Glutamatergic neuron (in vitro differentiated cells): Measurements from ENCODE around the gene GRID1. TPM values are rescaled to one million over a fixed set of nuclear protein-coding genes. Genes with fewer than 3 reads are reported as not detected.

ENCODE experiments used
- DNase-seq: peaks from one replicate; pipeline ENCODE4 v3.0.0; 2022
- H3K27ac Mint-ChIP-seq: one replicate; pipeline ENCODE4 v1.8.0; 2020; ENCODE audit warnings: mild to moderate bottlenecking, mixed read lengths, inconsistent platforms; ENCODE audit not compliant: unreplicated experiment
- H3K27me3 Mint-ChIP-seq: one replicate; pipeline ENCODE4 v1.8.0; 2020; ENCODE audit warnings: mild to moderate bottlenecking, moderate library complexity, mixed read lengths, inconsistent platforms; ENCODE audit not compliant: unreplicated experiment
- H3K36me3 Mint-ChIP-seq: one replicate; pipeline ENCODE4 v1.8.0; 2020; ENCODE audit warnings: mild to moderate bottlenecking, mixed read lengths, inconsistent platforms; ENCODE audit not compliant: unreplicated experiment
- H3K4me1 Mint-ChIP-seq: one replicate; pipeline ENCODE4 v1.8.0; 2020; ENCODE audit warnings: mild to moderate bottlenecking, low read depth, mixed read lengths, inconsistent platforms; ENCODE audit not compliant: unreplicated experiment
- H3K4me3 Mint-ChIP-seq: one replicate; pipeline ENCODE4 v1.8.0; 2020; ENCODE audit warnings: mild to moderate bottlenecking, mixed read lengths, inconsistent platforms; ENCODE audit not compliant: unreplicated experiment
- H3K9me3 Mint-ChIP-seq: one replicate; pipeline ENCODE4 v1.8.0; 2020; ENCODE audit warnings: mild to moderate bottlenecking, moderate library complexity, mixed read lengths, inconsistent platforms; ENCODE audit not compliant: unreplicated experiment
- total RNA-seq: library from RNA; stranded (reverse); fragmentation: NEBNext Ultra II Directional; extraction: Animal tissue kit (Norgen Biotek cat#: 25700); gene quantifications from one replicate; pipeline ENCODE4 v1.2.1, GENCODE V29; 2021; ENCODE audit not compliant: unreplicated experiment
- TF ChIP-seq, protein P1 (sequence below): fragments of 200-600 bp; sonication (generic); IDR thresholded peaks from one replicate; pipeline ENCODE4 v1.5.0; 2021; ENCODE audit not compliant: partially characterized antibody, unreplicated experiment

GRID1 gene
- total RNA-seq, 1 donor from 2014 or later, result 8.0 TPM

DNA sequence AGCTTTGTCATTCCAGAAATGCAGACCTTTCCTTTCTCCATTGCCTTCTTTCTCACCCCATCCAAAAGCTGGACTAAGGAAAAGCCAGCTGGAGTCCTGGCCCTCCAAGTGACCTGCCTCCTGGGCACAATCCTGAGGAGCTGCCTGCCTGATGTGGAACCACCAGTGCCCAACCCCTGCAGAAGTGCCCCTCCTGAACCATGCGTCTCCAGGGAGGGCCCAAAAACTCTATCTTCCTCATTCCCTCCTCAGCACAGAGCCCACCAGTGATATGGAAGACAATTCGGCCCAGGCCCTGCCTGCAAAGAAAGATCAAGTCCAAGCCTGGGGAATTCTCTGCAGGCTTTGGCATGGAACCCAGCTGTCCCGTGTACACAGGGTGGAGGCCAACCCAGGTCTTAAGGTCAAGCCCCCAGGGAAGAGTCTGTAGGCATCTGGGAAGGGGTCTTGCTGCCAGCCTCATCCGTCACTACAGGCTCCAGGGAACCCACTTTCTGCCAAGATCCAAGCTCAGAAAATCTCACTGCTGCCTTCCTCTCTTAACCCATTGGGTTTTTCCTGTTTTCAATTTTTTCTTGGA is 3.5 kb upstream of the GRID1 start:
- TF ChIP-seq, protein P1, sequence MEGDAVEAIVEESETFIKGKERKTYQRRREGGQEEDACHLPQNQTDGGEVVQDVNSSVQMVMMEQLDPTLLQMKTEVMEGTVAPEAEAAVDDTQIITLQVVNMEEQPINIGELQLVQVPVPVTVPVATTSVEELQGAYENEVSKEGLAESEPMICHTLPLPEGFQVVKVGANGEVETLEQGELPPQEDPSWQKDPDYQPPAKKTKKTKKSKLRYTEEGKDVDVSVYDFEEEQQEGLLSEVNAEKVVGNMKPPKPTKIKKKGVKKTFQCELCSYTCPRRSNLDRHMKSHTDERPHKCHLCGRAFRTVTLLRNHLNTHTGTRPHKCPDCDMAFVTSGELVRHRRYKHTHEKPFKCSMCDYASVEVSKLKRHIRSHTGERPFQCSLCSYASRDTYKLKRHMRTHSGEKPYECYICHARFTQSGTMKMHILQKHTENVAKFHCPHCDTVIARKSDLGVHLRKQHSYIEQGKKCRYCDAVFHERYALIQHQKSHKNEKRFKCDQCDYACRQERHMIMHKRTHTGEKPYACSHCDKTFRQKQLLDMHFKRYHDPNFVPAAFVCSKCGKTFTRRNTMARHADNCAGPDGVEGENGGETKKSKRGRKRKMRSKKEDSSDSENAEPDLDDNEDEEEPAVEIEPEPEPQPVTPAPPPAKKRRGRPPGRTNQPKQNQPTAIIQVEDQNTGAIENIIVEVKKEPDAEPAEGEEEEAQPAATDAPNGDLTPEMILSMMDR, result no peak
- H3K36me3 Mint-ChIP-seq, result no peaks in the 10 kb centered on the region
- no peak overlapping the region for H3K27ac Mint-ChIP-seq
- H3K4me3 Mint-ChIP-seq, result no peak overlapping the region
- peaks cover 13% of the 10 kb centered on the region for H3K9me3 Mint-ChIP-seq
- peak; percentile 5 for DNase-seq
- H3K27me3 Mint-ChIP-seq, result peaks cover 25% of the 10 kb centered on the region
- H3K4me1 Mint-ChIP-seq, result no peaks in the 10 kb centered on the region

DNA sequence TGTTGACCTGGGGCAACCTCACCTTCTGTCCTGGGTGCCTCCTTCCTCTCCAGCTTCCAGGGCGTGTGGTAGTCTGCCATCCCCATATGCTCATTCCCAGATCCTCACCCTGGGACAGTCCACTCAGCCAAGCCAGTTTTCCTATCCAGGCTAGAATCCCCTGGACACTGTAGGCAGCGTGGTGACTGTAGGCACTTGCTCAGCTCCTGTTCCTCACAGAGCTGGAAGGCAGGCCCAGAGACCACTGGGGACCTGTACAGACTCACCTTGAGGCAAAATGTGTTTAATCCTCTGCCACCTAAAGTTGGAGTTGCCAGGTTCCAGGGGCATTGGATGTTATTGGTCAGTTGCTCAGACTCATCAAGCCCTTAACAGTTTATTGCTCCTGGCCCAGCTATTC is 2.4 kb upstream of the GRID1 start:
- peak; percentile 1 for DNase-seq
- Mint-ChIP-seq H3K36me3 (no peaks in the 10 kb centered on the region), H3K27me3 (peaks cover 31% of the 10 kb centered on the region), H3K9me3 (peaks cover 14% of the 10 kb centered on the region), H3K27ac (no peak overlapping the region), H3K4me3 (no peak overlapping the region), H3K4me1 (peaks cover 1% of the 10 kb centered on the region)
- TF ChIP-seq, protein P1, result no peak

DNA sequence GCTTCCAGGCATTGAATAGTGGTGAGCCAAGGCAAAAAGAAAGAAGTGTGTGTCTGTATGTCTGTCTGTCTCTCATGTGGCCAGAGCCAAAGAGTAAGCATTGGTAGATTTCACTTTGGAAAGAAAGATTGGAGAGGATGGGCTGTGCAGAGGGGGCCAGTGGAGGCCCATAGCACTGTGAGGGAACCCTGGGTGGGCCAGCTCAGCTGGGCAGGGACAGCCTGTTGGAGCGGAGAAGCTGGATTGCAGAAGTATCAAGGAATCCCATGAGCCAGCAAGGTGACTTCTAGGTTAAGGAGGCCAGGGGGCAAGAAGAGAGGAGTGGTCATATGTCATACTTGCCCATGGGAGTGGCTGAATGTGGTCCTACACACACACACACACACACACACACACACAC is 1.5 kb upstream of the GRID1 start:
- H3K4me1 Mint-ChIP-seq, result peaks cover 1% of the 10 kb centered on the region
- H3K9me3 Mint-ChIP-seq, result peaks cover 16% of the 10 kb centered on the region
- H3K27me3 Mint-ChIP-seq, result peaks cover 33% of the 10 kb centered on the region
- DNase-seq, result no peak
- peak overlapping the region; percentile 26 for H3K4me3 Mint-ChIP-seq
- TF ChIP-seq, protein P1, result no peak
- no peaks in the 10 kb centered on the region for H3K36me3 Mint-ChIP-seq
- H3K27ac Mint-ChIP-seq, result no peak overlapping the region

DNA sequence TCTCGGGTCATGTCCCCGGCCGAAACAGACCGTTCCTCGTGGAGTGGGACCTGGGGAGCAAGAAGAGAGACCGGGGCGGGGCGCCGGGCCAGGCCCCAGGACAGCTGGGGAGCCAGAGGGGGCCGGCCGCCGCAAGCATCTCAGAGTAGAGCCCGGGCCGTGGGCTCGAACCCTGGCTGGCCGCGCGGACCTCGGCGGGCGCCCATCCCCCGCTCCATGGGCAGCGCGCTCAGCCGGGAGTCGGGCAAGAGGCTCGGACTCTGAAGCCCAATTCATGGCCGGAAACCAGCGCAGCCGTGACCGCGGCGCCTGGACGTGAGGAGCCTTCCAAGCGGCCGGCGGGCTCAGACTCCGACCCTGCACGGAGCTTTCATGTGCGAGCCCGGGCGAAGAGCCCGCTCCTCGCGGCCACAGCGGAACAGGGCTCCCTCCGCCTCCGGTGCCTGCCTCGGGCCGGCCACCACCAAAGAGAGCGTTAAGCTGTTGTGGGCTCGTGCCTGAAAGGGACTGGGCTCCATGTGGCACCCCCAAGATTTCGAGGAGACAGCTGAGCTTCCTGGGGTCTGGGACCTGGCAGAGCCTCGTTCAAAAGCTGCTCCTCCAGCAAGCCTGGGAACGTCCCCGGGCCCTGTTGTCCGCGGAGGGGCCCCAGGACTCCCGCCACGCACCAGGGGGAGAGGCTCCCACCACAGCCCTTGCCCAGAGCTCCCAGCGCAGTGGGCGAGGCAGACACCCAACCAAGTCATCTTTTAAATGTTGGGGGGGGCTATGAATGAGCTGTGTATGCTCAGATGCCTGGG is 757 bp upstream of the GRID1 start:
- no peaks in the 10 kb centered on the region for H3K36me3 Mint-ChIP-seq
- H3K4me1 Mint-ChIP-seq, result peaks cover 1% of the 10 kb centered on the region
- TF ChIP-seq, protein P1, result no peak
- peaks cover 19% of the 10 kb centered on the region for H3K9me3 Mint-ChIP-seq
- peaks cover 37% of the 10 kb centered on the region for H3K27me3 Mint-ChIP-seq
- H3K27ac Mint-ChIP-seq, result no peak overlapping the region
- DNase-seq, result peak; percentile 45
- no peak overlapping the region for H3K4me3 Mint-ChIP-seq

DNA sequence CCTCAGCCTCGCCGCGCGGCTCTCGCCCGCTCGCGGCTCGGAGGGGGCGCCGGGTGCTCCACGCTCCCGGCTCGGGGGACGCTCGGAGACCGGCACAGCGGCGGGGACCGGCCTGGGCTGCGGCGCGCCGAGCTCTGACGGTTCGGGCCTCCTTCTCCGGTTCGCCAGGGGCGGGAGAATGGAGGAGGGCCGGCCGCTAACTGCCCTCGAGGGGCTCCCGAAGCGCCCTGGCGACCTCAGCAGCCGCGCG is 232 bp upstream of the GRID1 start:
- H3K4me1 Mint-ChIP-seq, result peaks cover 1% of the 10 kb centered on the region
- peaks cover 20% of the 10 kb centered on the region for H3K9me3 Mint-ChIP-seq
- no peak overlapping the region for H3K4me3 Mint-ChIP-seq
- H3K27me3 Mint-ChIP-seq, result peaks cover 38% of the 10 kb centered on the region
- no peaks in the 10 kb centered on the region for H3K36me3 Mint-ChIP-seq
- H3K27ac Mint-ChIP-seq, result no peak overlapping the region
- TF ChIP-seq, protein P1, result no peak
- no peak for DNase-seq
